CD8-positive, alpha-beta memory T cell (primary cell): ENCODE data around the gene RHEB. TPM values are rescaled to one million over a fixed set of nuclear protein-coding genes. Genes with fewer than 3 reads are reported as not detected.

ENCODE experiments used
- CTCF ChIA-PET: fragments of 350-600 bp; sonication (Branson Sonifier 250); formaldehyde crosslinking; loops from one replicate; lab custom pipeline; 2021; ENCODE audit warnings: antibody characterized with exemption; lab: Charles Lee
- POLR2A ChIA-PET: fragments of 350-600 bp; sonication (Branson Sonifier 250); formaldehyde crosslinking; loops from one replicate; lab custom pipeline; 2021; ENCODE audit warnings: antibody characterized with exemption; lab: Charles Lee
- DNase-seq, 5 donors: peaks; one replicate each; pipeline versions ENCODE4 v3.0.0 to v3.0.0-alpha.2; 2020 to 2022; ENCODE audit warnings: mixed read lengths in 1 of 5
- H3K27ac ChIP-seq: one replicate; pipeline ENCODE4 v1.7.0; 2013; ENCODE audit warnings: low read depth, mild to moderate bottlenecking, low read length, moderate library complexity
- H3K27me3 ChIP-seq: 2 replicates; pipeline ENCODE4 v1.7.0; 2013; ENCODE audit warnings: low read length, mild to moderate bottlenecking; ENCODE audit not compliant: insufficient read depth, poor library complexity, severe bottlenecking
- H3K36me3 ChIP-seq: 2 replicates; pipeline ENCODE4 v1.7.0; 2013; ENCODE audit warnings: mild to moderate bottlenecking, low read length, moderate library complexity; ENCODE audit not compliant: insufficient read depth
- H3K4me1 ChIP-seq: 2 replicates; pipeline ENCODE4 v1.7.0; 2013; ENCODE audit warnings: mild to moderate bottlenecking, low read length, moderate library complexity; ENCODE audit not compliant: insufficient read depth
- H3K4me3 ChIP-seq: 2 replicates; pipeline ENCODE4 v1.7.0; 2013; ENCODE audit warnings: mild to moderate bottlenecking, low read length
- H3K9me3 ChIP-seq: 2 replicates; pipeline ENCODE4 v1.7.0; 2013; ENCODE audit warnings: mild to moderate bottlenecking, low read length
- H3K27ac Mint-ChIP-seq, 8 donors: one replicate each; pipeline ENCODE4 v1.8.0; 2020 to 2021; ENCODE audit warnings: mixed read lengths in 8 of 8, mild to moderate bottlenecking in 6 of 8, inconsistent platforms in 3 of 8, moderate library complexity in 3 of 8
- H3K27me3 Mint-ChIP-seq, 2 donors: one replicate each; pipeline ENCODE4 v1.8.0; 2020 to 2021; ENCODE audit warnings: mixed read lengths in 2 of 2, mild to moderate bottlenecking in 1 of 2, moderate library complexity in 1 of 2
- H3K36me3 Mint-ChIP-seq, 3 donors: one replicate each; pipeline ENCODE4 v1.8.0; 2020 to 2021; ENCODE audit warnings: mixed read lengths in 3 of 3, inconsistent platforms in 1 of 3, mild to moderate bottlenecking in 1 of 3
- H3K4me1 Mint-ChIP-seq, 3 donors: one replicate each; pipeline ENCODE4 v1.8.0; 2020 to 2021; ENCODE audit warnings: mixed read lengths in 3 of 3, inconsistent platforms in 1 of 3, mild to moderate bottlenecking in 1 of 3
- H3K4me3 Mint-ChIP-seq, 7 donors: one replicate each; pipeline ENCODE4 v1.8.0; 2020 to 2021; ENCODE audit warnings: mixed read lengths in 7 of 7, mild to moderate bottlenecking in 6 of 7, moderate library complexity in 4 of 7, inconsistent platforms in 2 of 7
- H3K9me3 Mint-ChIP-seq, 5 donors: one replicate each; pipeline ENCODE4 v1.8.0; 2020 to 2022; ENCODE audit warnings: mixed read lengths in 5 of 5, mild to moderate bottlenecking in 3 of 5, moderate library complexity in 2 of 5, inconsistent platforms in 1 of 5
- polyA plus RNA-seq: library from polyadenylated mRNA; unstranded; fragments of 300-500 nt; fragmentation: Illumina TruSeq; gene quantifications from one replicate; pipeline ENCODE4 v1.2.3, GENCODE V29; 2021
- total RNA-seq, 2 experiments: library from RNA; stranded (reverse); gene quantifications; one replicate each; pipeline ENCODE4 v1.2.3, GENCODE V29; 2021

The RHEB gene
- total and polyA plus RNA-seq, 3 experiments from 2014 or later = 53.6 to 72.2 (median 54.9) TPM

DNA sequence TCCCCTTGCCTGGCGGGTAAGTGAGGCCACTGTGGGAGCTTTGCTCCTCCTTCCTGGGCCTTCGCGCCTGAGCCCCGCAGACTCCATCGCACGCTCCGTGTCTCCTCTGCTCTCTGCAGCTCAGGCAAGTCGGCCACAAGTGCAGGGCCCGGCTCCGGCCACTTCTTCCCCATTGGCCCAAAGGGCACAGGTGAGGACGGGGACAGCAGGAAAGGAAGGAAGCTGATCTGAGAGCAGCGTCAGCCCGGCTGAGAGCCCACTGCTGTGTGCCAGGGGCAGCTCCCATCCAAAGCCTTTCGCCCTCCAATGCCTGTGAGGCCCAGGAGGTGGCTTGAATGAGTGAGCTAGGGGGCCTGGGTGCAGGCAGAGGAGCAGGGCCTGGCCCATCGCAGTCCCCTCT is 33.7 kb upstream of the RHEB start:
- peaks cover 8 to 12% (median 11%) of the 10 kb centered on the region in 3 donors for H3K4me1 Mint-ChIP-seq
- H3K36me3 Mint-ChIP-seq = peaks cover 0 to 22% (median 2%) of the 10 kb centered on the region in 3 donors
- no peak overlapping the region for H3K4me3 ChIP-seq
- no peaks in the 10 kb centered on the region for H3K27me3 ChIP-seq
- H3K27me3 Mint-ChIP-seq = no peaks in the 10 kb centered on the region
- H3K9me3 ChIP-seq = no peaks in the 10 kb centered on the region
- H3K4me3 Mint-ChIP-seq = no peak overlapping the region
- ChIA-PET POLR2A (interaction anchor here (0.5 kb wide), 1 partner anchor 231 kb away, joined by 5 read pairs; no protein-coding TSS in a partner anchor), CTCF (no interaction called here)
- H3K4me1 ChIP-seq = no peaks in the 10 kb centered on the region
- H3K9me3 Mint-ChIP-seq = no peaks in the 10 kb centered on the region
- H3K36me3 ChIP-seq = peaks cover 6% of the 10 kb centered on the region
- H3K27ac ChIP-seq = no peak overlapping the region
- DNase-seq = no peak
- H3K27ac Mint-ChIP-seq = no peak overlapping the region

DNA sequence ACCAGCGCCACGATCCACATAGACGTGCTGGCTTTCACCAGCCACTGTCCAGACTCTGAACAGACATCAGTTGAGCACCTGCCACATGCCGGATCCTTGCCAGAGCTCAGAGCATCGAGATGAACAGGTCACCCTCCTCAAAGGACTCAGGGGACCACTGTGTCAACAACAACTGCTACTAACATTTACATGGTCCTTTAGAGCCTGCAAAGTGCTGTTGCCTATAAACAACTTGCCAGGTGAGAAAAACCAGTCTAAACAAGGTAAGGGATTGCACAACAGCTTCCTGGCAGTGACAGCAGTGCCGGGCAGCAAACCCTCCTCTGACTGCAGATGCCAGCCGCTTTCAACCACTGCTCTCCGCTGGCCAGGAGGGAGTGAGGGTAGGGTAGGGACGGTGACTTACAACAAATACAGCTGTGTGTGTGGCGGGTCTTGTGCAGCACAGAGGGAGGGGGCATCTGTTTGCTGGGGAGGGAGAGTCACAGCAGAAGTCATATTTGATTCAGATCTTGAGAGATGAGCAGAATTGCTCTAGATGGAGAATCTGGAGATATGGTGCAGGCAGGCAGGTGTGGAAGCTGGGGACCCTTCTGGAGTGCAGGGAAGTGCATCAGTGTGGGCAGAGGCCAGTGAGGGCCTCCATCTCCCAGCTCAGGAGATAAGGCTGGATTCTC is 32.8 kb upstream of the RHEB start:
- H3K9me3 Mint-ChIP-seq = no peaks in the 10 kb centered on the region
- H3K27ac Mint-ChIP-seq = peak overlapping the region in 2 of 8 donors; percentile 37 to 79
- H3K27me3 ChIP-seq = no peaks in the 10 kb centered on the region
- peaks cover 8 to 12% (median 11%) of the 10 kb centered on the region in 3 donors for H3K4me1 Mint-ChIP-seq
- H3K4me1 ChIP-seq = no peaks in the 10 kb centered on the region
- H3K27ac ChIP-seq = no peak overlapping the region
- ChIA-PET POLR2A (no interaction called here), CTCF (no interaction called here)
- H3K36me3 ChIP-seq = peaks cover 6% of the 10 kb centered on the region
- H3K27me3 Mint-ChIP-seq = peaks cover 0 to 5% of the 10 kb centered on the region in 2 donors
- H3K4me3 ChIP-seq = no peak overlapping the region
- no peaks in the 10 kb centered on the region for H3K9me3 ChIP-seq
- H3K36me3 Mint-ChIP-seq = peaks cover 0 to 17% (median 0%) of the 10 kb centered on the region in 3 donors
- H3K4me3 Mint-ChIP-seq = no peak overlapping the region
- DNase-seq = no peak

DNA sequence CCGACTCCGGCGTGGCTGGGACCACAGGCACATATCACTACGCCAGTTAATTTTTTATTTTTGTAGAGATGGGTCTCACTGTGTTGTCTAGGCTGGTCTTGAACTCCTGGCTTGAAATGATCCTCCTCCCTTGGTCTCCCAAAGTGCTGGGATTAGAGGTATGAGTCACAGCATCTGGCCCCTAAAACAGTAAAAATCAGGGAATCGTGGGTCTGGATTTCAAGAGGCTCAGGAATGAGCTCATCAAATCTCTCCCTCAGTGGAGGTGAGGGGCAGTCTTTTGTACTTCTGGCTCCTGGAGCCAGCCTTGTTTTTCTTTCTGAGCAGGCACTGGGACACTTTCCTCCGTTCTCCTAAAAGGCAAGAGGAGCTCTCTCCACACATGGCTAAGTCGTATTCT is 32.1 kb upstream of the RHEB start:
- Mint-ChIP-seq H3K4me1 (peaks cover 8 to 12% (median 11%) of the 10 kb centered on the region in 3 donors), H3K9me3 (no peaks in the 10 kb centered on the region), H3K27me3 (peaks cover 4 to 10% of the 10 kb centered on the region in 2 donors), H3K27ac (peak overlapping the region in 1 of 8 donors; percentile 2), H3K36me3 (peaks cover 0 to 11% (median 0%) of the 10 kb centered on the region in 3 donors), H3K4me3 (no peak overlapping the region)
- Histone ChIP-seq H3K9me3 (no peaks in the 10 kb centered on the region), H3K4me3 (no peak overlapping the region), H3K36me3 (peaks cover 1% of the 10 kb centered on the region), H3K4me1 (no peaks in the 10 kb centered on the region), H3K27ac (no peak overlapping the region), H3K27me3 (no peaks in the 10 kb centered on the region)
- ChIA-PET CTCF (no interaction called here), POLR2A (no interaction called here)
- no peak for DNase-seq

DNA sequence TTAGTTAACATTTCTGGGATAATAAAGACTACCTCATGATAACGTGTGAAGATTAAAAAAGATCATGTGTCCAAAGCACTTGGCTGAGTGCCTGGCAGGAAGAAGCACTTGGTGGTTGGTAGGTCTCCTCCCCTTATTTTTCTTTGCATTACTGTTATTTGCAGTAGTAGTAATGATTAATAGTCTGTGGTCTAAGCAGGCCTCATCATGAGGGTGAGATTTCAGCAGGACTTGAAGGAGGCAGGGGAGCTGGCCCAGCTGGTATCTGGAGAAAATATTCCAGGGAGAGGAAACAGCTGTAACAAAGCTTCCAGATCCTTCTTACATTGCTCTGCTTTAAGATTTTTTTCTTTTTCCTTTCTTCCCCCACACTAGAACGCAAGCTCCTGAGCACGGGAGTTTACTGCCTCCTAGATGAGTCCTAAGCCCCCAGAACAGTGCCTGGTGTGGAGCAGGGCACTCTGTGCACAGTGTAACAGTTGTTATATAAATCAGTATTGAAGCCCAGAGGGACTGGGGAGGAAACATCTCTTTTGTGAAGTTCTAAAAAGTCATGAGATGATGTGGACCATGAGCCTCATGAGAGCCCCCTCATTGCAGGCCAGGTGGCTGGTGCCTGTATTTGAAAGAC is 31.1 kb upstream of the RHEB start:
- peak overlapping the region in 2 of 8 donors; percentile 5 to 7 for H3K27ac Mint-ChIP-seq
- CTCF ChIA-PET = interaction anchor here (0.9 kb wide), 1 partner anchor 209 kb away, joined by 3 read pairs; no protein-coding TSS in a partner anchor
- peaks cover 8 to 12% (median 11%) of the 10 kb centered on the region in 3 donors for H3K4me1 Mint-ChIP-seq
- Histone ChIP-seq H3K27me3 (no peaks in the 10 kb centered on the region), H3K36me3 (no peaks in the 10 kb centered on the region), H3K4me3 (no peak overlapping the region), H3K27ac (no peak overlapping the region), H3K4me1 (no peaks in the 10 kb centered on the region), H3K9me3 (no peaks in the 10 kb centered on the region)
- peaks cover 0 to 3% (median 0%) of the 10 kb centered on the region in 3 donors for H3K36me3 Mint-ChIP-seq
- POLR2A ChIA-PET = interaction anchor here (0.7 kb wide), 1 partner anchor 17 kb away, joined by 6 read pairs; no protein-coding TSS in a partner anchor
- DNase-seq = no peak
- peaks cover 4 to 21% of the 10 kb centered on the region in 2 donors for H3K27me3 Mint-ChIP-seq
- H3K9me3 Mint-ChIP-seq = no peaks in the 10 kb centered on the region
- H3K4me3 Mint-ChIP-seq = no peak overlapping the region

DNA sequence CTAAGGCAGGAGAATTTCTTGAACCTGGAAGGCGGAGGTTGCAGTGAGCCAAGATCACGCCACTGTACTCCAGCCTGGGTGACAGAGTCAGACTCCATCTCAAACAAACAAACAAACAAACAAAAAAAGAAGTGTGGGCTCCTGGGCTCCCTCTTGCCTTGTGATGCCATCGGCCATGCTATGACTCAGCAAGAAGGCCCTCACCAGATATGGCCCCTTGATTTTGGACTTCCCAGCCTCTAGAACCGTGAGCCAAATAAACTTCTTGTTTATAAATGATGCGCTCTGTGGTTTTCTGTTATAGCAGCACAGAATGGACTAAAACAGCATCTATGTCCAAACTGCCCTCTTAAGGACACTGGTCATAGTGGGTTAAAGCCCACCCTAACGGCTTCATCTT is 29.9 kb upstream of the RHEB start:
- DNase-seq = no peak
- Mint-ChIP-seq H3K27me3 (peaks cover 4 to 29% of the 10 kb centered on the region in 2 donors), H3K4me3 (no peak overlapping the region), H3K36me3 (no peaks in the 10 kb centered on the region), H3K4me1 (peaks cover 8 to 12% (median 11%) of the 10 kb centered on the region in 3 donors), H3K27ac (no peak overlapping the region), H3K9me3 (no peaks in the 10 kb centered on the region)
- H3K9me3 ChIP-seq = no peaks in the 10 kb centered on the region
- no peaks in the 10 kb centered on the region for H3K36me3 ChIP-seq
- CTCF ChIA-PET = no interaction called here
- H3K27ac ChIP-seq = no peak overlapping the region
- H3K27me3 ChIP-seq = no peaks in the 10 kb centered on the region
- no peak overlapping the region for H3K4me3 ChIP-seq
- POLR2A ChIA-PET = no interaction called here
- no peaks in the 10 kb centered on the region for H3K4me1 ChIP-seq

DNA sequence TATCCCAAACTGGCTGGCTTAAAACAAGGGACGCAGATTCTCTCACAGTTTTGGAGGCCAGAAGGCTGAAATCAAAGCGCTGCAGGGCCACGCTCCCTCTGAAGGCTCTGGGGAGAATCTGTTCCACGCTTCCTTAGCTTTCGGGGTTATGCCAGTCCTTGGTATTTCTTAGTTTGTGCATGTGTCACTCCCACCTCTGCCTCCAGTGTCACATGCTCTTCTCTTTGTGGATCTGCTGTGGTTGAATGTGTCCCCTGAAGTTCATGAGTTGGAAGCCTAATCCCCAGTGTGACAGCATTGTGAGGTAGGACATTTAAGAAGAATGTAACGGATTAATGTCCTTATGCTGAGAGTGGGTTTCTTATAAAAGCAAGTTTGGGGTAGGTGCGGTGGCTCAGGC is 29.4 kb upstream of the RHEB start:
- H3K4me3 ChIP-seq = no peak overlapping the region
- CTCF ChIA-PET = no interaction called here
- H3K27ac ChIP-seq = no peak overlapping the region
- Mint-ChIP-seq H3K27ac (no peak overlapping the region), H3K36me3 (no peaks in the 10 kb centered on the region), H3K9me3 (no peaks in the 10 kb centered on the region), H3K4me3 (no peak overlapping the region), H3K4me1 (peaks cover 8 to 12% (median 11%) of the 10 kb centered on the region in 3 donors), H3K27me3 (peaks cover 4 to 32% of the 10 kb centered on the region in 2 donors)
- POLR2A ChIA-PET = no interaction called here
- DNase-seq = no peak
- H3K4me1 ChIP-seq = no peaks in the 10 kb centered on the region
- H3K9me3 ChIP-seq = no peaks in the 10 kb centered on the region
- H3K27me3 ChIP-seq = no peaks in the 10 kb centered on the region
- H3K36me3 ChIP-seq = no peaks in the 10 kb centered on the region

DNA sequence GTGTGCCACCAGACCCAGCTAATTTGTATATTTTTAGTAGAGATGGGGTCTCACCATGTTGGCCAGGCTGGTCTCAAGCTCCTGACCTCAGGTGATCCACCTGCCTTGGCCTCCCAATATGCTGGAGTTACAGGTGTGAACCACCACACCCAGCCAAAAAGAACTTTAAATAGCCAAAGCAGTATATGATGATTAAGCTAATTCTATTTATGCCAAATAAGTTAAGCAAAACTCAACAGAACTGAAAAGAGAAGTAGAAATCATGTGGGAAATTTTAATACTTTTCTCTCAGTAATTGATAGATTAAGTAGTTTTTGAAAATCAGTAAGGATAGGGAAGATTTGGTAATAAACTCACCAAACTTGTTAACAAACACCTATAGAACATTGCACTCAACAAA is 24.5 kb upstream of the RHEB start:
- H3K4me1 ChIP-seq = no peaks in the 10 kb centered on the region
- H3K27ac ChIP-seq = no peak overlapping the region
- no peaks in the 10 kb centered on the region for H3K9me3 ChIP-seq
- H3K36me3 ChIP-seq = no peaks in the 10 kb centered on the region
- H3K36me3 Mint-ChIP-seq = no peaks in the 10 kb centered on the region
- H3K4me1 Mint-ChIP-seq = no peaks in the 10 kb centered on the region
- no peaks in the 10 kb centered on the region for H3K9me3 Mint-ChIP-seq
- no peak overlapping the region for H3K4me3 ChIP-seq
- CTCF ChIA-PET = no interaction called here
- POLR2A ChIA-PET = no interaction called here
- no peak overlapping the region for H3K4me3 Mint-ChIP-seq
- H3K27ac Mint-ChIP-seq = no peak overlapping the region
- peaks cover 14 to 52% of the 10 kb centered on the region in 2 donors for H3K27me3 Mint-ChIP-seq
- no peak for DNase-seq
- peaks cover 6% of the 10 kb centered on the region for H3K27me3 ChIP-seq

DNA sequence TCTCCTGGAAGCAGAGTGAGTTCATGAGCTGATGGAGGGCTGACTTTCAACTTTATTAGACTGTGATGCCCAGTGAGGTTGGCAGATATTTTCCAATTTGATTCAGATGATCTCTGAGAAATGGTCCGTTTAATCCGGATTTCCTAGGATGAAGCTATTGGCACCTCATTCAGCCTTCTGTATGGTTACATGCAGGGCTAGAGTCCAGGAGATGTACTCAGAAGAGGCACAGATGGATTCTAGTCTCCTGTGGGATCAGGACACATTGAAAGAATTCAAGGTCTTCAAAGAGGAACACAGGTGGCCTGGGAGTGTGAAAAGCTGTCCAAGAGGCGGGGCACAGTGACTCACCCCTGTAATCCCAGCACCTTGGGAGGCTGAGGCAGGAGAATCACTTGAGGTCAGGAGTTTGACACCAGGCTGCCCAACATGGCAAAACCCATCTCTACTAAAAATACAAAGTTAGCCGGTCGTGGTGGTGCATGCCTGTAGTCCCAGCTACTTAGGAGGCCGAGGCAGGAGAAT is 23.0 kb upstream of the RHEB start:
- no peaks in the 10 kb centered on the region for H3K9me3 Mint-ChIP-seq
- Histone ChIP-seq H3K9me3 (no peaks in the 10 kb centered on the region), H3K27me3 (peaks cover 6% of the 10 kb centered on the region), H3K4me3 (no peak overlapping the region), H3K4me1 (no peaks in the 10 kb centered on the region), H3K27ac (no peak overlapping the region), H3K36me3 (no peaks in the 10 kb centered on the region)
- no peak overlapping the region for H3K4me3 Mint-ChIP-seq
- H3K27ac Mint-ChIP-seq = no peak overlapping the region
- CTCF ChIA-PET = no interaction called here
- peaks cover 14 to 53% of the 10 kb centered on the region in 2 donors for H3K27me3 Mint-ChIP-seq
- POLR2A ChIA-PET = no interaction called here
- peaks cover 0 to 7% (median 7%) of the 10 kb centered on the region in 3 donors for H3K4me1 Mint-ChIP-seq
- no peaks in the 10 kb centered on the region for H3K36me3 Mint-ChIP-seq
- no peak for DNase-seq
